Activated CD4-positive, alpha-beta T cell treated with anti-CD3 and anti-CD28 coated beads, Interleukin-2, amount 50 U/mL, for 16 hours (primary cell): ENCODE data around the gene PARVB.

Experiments
- DNase-seq: peaks from one replicate; pipeline ENCODE4 v3.0.0-alpha.2; 2020

PARVB gene

DNA sequence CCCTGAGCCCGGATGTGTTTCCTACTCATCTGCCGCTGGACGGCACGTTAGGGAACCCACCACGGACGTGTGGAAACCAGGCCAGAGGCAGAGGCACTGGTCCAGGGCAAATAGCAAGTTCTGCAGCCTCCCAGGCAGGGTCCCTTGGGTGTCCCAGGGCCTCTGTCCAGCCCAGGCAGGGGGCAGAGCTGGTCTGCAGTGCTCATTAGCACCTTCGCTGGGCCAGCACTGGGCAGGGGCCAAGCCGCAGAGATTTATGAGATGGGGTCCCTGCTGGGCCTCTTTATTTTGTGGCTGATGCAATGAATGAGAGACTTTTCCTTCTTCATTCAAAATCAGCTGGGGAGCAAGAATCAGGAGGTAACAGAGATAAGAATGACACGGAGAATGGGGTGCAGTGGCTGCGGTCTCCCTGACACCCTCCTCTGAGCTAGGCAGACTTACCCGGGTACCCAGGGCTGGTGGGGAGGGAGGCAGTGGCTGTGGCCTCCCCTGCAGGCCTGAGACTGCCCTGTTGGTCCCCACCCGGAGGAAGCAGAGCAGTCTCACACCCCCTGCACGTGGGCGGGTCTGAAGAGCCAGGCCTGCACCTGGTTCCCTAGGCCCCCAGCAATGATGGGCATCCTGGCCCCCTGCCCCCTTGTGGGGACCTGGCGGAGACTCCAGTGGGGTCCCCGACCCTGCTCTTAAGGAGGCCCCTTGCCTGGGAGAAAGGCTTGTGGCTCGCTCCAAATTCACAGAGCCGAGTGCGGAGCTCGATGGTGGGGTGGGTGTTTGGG, 142.6 kb downstream of the PARVB start:
- no peak for DNase-seq

DNA sequence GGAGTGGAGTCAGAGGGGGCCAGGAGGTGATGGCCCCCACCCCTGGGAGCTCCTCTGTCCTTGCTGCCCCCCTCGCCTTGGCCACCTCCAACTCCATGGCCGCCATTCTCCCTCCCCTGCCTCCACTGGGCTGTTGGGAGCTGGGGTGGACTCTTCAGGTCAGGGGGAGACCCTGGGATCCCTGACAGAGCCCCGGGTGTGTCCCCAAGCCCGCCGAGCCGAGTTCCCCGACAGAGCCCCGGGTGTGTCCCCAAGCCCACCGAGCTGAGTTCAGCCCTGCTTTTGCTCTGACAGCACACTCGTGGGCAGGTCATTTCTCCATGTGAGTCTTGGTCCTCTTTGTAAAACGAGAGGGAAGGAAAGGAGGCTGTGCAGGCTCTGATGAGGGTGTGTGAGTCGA, 143.4 kb downstream of the PARVB start:
- no peak for DNase-seq

DNA sequence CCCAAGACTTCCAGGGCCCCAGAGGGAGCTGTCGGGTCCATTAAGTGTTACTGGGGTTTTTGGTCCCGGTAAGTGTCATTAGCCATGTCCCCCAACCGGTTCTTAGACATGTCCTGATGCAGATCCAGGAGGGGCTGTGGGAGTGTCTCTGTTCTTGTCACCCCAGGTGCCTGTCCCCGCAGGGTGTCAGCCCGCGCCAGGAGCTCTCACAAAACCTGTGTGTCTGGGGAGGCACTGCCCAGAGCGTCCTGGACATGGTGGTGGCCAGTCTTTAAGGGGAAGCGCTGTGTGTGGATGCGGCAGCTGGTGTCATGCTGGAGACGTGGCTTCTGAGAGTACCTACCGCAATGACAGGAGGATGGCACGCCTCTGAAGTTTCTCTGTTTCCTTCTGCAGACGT, 144.1 kb downstream of the PARVB start:
- no peak for DNase-seq

DNA sequence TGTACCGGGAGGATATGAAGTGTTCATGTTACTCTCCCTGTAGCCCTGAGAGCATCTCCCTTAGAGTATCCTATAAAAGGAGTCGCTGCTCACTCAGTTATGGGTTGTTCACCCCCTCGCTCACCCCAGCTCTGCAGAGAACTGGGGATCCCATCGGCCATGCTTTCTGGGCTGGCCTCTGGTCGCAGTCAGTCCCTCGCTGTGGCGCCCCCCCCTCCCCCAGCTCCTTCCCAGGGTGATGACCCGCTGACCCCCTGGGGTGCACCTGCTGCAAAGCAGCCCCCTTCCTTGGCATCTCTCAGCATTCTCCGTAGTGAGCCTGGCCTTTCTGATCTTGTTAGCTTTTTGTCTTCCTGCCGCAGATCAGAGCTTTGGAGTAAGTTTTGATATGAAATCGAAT, 146.4 kb downstream of the PARVB start:
- DNase-seq = no peak

DNA sequence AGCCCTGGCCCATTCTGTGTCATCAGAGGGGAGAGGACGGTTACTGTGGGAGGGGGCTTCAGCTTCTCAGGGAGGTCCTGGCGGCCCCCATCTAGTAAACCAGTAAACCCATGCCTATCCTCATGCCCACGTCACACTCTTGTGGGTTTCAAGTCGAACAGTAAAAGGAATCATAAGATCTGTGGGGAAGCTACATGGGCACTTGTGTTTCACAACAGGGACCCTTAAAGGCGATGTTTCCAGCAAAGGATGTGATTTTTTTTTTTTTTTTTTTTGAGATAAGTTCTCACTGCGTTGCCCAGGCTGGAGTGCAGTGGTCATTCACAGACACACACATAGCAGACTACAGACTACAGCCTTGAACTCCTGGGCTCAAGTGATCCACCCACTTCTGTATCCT, 147.5 kb downstream of the PARVB start:
- no peak for DNase-seq

DNA sequence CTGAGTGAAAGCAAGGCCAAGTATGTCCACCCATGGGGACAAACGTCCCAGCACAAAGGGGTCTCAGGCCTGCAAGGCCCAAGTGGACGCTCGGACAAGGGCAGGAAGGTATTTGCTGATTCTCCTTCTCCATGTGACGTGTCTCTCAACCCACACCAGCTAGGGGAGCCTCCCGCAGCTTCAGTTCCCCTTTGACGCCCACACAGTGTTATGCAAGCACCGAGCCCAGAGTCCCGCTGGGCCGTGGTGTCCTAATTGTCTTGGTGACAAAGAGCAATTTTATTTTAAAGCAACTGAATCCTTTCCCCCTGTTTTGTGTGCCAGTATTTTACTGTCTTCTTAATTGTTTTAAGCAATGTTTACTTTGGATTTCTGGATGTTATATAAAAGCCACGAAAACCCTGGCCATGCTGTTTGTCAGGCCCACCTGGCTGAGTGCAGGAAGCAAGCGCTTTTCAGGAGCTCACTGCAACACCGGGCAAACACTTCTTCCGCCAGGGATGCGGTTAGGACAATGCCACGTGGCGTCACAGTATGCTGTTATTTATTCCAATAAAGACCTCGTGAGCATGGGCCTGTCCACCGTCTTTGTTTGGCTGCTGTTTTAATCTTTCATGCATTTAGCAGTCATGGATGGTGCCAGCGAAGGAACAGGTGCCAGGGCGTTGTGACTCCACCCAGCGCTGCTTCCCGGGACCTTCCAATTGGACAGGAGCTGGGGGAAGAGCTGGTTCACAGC, 148.4 kb downstream of the PARVB start:
- no peak for DNase-seq

DNA sequence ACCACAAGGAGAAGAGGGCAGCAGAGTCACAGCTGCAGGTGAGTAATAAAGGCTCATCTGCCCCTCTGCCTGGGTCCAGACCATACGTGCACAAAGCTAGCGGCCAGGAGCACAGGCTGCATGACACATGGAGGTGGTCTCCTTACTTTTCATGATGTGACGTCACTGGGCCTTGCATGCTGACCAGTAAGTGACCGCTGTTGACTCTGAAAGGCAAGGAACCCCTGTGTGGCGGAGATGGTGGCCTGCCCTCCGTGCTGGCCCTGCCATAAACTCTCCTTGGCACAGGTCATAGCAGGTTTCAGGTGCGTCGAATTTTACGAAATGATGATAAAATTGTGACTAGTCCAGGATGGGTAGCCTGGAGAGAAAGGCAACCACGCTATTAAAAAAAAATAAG, 149.1 kb downstream of the PARVB start:
- no peak for DNase-seq

DNA sequence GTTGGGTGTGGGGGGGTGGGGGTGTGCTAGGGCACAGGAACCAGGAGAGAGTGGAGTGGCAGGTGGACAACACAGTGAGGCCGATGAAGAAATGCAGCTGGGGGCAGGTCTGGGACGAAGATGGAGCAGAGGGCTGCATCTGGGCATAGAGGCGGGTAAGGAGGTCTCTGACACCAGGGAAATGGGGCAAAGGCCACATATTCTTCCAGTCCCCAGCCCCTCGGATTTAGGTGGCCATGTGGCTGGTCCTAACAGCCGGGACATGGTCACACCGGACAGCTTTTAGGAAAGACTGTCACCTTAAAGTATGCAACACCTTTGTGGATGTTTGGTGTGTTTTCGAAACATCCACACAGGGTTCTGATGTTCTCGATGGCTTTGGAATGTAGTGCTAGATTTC, 151.6 kb downstream of the PARVB start:
- no peak for DNase-seq

DNA sequence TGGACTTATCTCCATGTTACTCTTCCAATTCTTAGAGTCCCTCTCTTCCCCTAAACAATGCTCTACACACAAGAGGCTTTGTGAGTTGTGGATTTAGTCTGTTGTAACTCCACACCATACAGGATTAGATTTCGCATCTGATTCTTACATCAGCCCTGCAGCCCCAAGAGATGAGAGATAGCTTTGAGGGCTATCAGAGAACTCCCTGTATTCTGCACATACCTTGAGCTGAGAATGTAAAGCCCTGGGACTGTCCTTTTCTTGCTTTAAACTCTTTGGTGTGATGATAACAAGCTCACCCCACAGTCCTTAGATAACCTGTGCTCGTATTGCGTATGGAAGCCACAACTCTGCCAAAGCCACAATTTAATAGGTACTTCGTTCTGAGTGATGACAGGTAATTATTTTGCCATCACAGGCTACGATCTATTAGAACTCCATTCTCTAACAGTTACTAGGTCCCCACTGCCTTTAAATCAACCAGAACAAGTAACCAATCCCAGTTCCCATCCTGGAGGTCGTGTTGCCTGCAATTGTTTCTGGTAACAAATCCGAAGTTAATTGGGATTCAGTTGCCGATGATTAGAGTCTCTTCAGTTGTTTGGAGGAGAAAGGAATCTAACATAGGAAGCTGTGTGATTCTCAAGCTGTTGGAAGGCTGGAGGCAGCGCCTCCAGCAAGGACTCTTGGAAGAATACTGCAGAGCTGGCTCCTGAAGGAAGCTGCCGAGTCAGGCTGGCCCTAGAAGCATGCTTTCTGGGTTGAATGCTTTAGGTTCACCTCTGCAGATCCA, 155.3 kb downstream of the PARVB start:
- DNase-seq = no peak

DNA sequence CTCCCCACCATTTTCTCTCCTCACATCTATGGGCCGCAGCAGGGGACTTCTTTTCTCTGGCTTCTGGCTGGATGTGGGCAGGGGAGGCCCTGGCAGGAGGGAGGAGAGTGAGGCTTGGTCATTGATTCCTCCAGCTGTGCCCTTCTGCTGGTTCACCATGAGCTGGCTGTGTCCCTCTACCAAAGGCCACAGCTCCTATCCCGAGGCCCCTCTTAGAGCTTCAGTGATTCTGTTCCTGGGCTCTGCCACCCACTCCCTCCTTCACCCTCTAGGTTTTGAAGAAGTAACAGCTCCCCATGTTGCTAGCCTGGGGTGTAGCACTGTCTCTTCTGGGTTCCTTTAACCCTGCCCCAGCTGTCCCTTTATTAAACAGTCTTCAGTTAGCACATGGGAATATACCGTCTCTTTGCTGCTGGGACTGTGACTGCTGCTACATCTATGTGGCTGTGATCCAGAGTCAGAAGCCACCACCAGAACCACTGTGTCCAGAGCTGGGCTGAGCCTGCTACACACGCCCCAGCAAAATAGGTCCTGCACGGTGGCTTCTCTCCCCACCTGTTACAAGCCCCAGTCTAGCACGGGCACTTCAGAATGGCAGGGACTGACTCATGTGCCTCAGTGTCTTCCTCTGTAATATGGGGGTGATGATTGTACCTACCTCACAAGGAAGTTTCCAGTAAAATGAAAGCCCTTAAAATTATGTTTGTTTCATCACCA, 156.0 kb downstream of the PARVB start:
- DNase-seq = no peak

DNA sequence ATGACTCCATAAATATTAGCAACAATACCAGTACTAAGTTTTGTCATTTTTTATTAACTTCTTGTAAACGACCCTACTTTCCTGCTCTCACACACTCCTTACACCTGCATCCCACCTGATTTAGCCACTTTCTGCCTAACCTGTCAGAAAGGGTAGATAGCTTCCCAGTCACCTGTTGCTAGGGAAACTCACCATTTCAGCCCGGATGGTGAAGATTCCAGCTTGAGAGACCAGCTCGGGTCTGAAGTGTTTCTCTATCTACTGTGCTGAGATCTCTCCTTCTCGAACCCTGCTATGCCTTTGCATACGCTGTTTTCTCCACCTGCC, 156.6 kb downstream of the PARVB start, which contains the start of gene PARVG:
Gene PARVG, plus strand, starts transcription at position 220 of the 327 bp plus-strand sequence. CDS start 2,405 bp downstream, outside the sequence.
- DNase-seq = peak; percentile 51

DNA sequence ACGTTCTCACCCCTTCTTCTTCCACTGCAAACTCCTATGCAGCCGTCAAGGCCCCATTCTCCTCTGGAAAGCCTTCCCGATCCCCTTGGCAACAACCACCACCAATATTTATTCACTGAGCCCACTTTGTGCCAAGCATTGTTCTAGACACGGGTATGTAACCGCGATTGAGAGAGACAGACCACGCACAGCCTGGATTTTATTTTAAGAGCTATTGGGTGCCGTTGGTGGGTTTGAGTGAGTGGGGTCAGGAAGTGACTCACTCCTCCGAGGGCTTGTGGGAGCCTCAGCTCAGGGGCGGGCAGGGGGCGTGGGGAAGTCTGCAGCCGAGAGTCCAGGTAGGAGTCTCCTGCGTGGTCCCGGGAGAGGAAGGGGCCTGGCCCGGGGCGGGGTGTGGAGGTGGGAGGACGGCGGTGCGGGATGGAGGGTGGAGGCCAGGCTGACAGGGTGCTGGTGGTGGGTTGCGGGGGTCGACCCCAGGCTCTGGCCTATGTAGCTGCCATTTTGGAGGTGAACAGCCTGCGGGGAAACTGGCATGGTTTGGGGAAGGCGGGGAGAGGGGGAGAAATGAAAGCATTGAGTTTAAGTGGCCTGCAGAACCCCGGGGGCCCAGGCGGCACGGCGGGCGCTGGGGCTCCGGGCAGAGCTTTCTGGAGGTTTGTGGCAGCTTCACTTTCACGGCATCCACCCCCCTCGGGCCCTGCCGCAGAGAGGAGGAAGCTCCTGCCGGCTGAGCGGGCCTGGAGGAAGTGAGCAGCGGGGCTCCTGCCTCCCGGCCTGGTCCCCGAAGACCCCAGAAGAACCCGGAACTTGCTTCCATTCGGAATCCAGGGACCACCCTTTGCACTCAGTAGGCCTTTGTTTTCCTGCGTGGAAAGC, 157.2 kb downstream of the PARVB start:
- peak; percentile 64 for DNase-seq

DNA sequence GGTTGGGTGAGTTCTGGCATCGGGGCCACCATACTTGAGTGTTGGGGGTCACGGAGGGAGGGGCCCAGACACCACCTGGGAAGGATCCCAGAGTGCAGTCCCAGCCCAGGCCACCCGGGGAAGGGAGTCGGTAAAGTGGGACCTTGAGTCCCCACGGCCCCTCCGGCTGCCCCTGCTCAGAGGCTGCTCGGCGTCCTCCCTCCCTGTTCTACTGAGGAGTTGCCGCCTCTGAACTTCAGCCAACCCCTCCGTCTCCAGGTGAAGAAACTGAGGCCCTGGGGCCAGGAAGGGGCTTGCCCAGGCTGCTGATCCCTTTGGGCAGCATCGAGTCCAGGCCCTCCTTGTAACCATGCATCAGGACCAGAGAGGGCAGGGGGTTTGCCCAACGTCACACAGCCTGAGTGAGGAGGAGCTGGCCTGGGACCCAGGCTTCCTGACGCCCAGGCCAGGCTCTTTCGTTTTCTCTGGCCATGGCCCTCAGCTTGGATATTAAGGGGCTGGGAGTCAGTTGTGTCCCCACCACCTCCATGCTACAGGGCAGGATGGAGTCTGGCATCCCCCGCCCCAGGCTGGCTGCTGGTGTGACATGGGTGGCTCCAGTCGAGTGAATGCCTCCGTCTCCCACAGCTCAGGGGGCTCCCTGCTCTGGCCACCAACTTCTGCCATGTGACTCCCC, 157.9 kb downstream of the PARVB start:
- peak; percentile 7 for DNase-seq

DNA sequence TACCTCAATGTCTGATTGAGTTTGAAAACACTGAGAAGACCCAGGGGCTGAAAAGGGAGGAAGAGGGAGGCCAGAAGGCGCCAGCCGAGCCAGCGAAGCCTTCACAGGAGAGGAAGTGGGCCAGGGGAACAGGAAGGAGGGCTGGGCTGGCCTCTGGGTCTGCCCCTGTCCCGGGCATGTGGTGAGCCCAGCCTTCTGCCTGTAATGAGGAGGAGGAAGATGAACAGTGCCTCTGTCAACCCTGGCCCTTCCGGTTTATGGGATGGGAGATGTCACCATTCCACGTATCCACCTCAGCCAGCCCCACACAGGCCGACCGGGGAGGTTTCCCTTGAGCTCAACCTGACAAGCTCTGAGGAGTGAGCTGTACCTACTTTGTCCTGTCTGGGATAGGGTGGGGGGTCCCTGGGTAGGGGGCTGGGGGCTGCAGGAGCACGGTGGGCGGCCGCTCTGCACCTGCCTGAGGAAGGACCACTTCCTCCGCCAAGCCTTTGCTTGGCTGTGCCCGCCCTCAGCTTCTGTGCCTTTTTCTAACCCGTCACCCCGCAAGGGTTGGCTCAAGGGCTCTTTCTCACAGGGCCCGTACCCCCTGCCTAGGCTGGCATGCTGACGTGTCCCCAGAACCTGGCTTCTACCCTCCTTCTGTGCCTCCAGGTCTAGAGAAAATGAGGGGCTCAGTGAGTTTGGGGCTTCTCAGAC, 158.6 kb downstream of the PARVB start:
- DNase-seq = peak; percentile 58

DNA sequence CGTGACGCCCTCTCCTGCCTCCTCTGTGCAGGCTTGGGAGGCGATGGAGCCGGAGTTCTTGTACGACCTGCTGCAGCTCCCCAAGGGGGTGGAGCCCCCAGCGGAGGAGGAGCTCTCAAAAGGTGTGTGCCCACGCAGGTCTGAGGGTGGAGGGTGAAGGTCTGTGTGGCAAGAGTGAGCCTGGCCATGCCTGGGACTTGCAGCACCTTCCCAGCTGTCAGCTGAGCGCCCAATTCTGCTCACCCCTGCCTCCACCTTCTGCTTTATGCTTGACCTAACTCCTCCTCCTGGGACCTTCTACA, 159.1 kb downstream of the PARVB start:
- DNase-seq = no peak

DNA sequence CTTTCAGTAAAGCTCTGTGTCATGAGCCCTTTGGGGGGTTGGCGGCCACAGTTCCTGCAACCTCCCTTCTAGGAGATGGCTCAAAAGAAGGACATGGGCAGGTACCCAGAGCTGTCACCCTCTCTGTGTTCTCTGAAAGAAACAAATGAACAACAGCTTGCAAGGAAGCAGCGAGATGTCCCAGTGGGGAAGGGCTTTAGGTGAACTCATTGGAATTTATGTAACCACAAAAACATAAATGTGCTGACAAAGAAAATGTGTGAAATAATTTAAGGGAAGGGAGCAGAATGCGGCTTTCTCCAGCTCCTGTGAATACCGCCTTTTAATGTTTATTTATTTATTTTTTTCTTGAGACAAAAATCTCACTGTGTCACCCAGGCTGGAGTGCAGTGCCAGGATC, 159.9 kb downstream of the PARVB start:
- no peak for DNase-seq

DNA sequence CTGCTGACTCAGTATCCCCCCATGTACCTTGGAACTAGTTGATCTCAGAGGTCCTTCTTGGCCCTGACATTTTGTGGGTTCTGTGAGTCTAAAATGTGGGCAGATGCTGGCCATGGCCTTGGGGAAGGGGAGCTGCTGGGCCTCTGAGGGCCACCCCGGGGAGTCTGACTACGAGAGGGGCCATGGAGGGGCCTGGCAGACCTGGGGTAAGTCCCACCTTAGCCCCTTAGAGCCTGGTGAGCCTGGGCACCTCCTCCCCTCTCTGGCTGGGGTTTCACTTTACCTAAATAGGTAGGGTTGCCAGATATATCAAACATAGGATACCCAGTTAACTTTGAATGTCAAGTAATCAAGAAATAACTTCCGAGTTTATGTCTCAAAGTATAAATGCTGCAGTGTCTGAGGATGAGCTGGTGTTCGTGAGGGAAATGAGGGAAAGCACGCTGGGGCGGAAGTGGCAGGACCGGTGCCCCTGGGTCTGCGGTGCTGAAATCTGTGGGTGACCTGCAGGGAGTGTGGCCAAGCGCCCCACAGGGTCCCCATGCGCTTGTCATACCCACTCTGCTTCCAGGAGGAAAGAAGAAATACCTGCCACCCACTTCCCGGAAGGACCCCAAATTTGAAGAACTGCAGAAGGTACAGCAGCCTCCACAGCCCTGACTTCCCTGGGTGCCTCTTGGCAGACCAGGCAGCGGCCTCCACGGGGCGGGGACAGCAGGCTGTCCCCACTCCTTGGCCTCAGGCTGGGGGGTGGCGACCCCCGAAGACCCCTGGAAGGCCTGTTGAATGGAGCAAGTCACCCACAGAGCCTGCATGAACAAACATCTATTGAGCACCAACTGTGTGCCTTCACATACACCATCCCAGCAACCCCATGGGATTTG, 161.4 kb downstream of the PARVB start:
- DNase-seq = no peak

DNA sequence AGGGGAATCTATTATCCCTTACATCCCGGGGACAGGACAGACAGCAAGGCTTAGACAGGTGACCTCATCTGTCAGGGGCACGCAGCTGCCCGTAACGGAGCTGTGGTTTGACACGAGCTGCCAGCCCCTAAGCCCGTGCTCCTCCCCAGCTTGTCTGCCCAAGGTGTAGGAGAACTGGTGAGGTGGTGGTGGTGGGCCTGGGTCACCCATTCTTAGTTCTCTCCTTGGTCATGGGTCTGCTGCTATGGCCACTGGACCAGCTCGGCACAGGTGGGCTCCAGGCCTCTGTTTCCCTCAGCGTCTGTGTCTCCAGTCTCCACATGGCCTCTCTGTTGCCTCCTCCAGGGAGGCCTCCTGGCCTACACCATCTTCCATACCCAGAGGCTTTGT, 162.0 kb downstream of the PARVB start:
- DNase-seq = no peak

DNA sequence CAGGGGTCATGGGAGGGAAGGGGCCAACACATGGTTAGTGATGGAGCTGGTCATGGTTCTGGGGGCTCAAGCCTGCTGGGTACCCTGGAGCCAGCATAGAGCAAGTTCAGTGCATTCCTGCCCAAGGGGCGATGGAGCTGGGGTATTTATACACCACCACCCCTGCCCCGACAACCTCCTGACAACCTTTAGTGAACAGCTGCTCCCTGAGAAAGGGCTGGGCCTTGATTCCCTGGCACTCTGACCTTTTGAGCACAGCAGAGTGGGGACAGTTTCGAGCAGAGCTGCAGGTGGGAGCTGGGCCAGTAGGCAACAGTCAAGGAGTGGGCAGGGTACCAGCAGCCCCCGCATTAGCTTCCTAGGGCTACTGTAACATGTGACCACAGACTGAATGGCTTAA, 162.6 kb downstream of the PARVB start:
- DNase-seq = no peak

DNA sequence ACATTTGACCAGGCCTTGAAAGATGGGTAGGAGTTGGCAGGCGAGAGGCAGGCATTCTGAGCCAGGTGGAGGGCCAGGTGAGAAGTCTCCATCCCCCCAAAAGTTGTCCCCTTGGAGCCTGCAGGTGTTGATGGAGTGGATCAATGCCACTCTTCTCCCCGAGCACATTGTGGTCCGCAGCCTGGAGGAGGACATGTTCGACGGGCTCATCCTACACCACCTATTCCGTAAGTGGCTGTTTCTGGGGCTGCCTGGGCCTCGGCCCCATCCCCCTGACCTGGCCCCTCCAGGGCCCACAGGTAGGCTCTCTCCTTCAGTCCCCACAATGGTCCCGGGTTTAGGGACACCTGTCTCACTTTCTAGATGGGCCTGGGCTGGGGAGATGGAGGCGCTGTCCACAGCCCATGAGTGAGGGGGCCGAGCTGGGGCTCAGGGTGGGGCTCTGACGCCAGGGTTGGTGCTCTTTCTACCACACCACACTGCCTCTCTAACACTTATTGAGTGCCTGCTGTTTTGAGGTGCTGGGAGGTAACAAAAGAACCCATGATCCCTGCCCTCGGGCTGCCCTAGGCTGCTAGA, 163.6 kb downstream of the PARVB start:
- no peak for DNase-seq
